Measurements from ENCODE around the gene SEMA3B. TPM values are rescaled to one million over a fixed set of nuclear protein-coding genes. Genes with fewer than 3 reads are reported as not detected.
"Not testable (repeated sequence)": the region's sequence is repeated elsewhere in the genome, so short reads cannot be mapped to it uniquely, and the experiment has no call there.

SEMA3B gene
- total and polyA plus RNA-seq, 2 experiments from 2014 or later, result 2.4 to 3.3 TPM

- TF ChIP-seq NANOG (IDR thresholded peaks at IDR 0.05; ENCODE audit: borderline replicate concordance), result no peak
- TF ChIP-seq JUNB (IDR thresholded peaks at IDR 0.05; ENCODE audit: unreplicated experiment), result no peak
- no peak for TF ChIP-seq STAT1 (IDR thresholded peaks at IDR 0.05; ENCODE audit: unreplicated experiment)
These were observed 2.5 kb downstream of the SEMA3B start (continued) for GRCh38 chr3:50271314-50271936.

GRCh38 chr3:50272538-50272910, 3.6 kb downstream of the SEMA3B start:
- peaks cover 52% of the 10 kb centered on the region for H3K27me3 Mint-ChIP-seq (ENCODE audit: insufficient read depth, low read depth, poor library complexity)
- H3K79me2 ChIP-seq (replicated peaks; ENCODE audit: insufficient read depth); H3K36me3 ChIP-seq (ENCODE audit: insufficient read depth); ATAC-seq; H4K20me1 ChIP-seq (replicated peaks; ENCODE audit: insufficient read depth); DNase-seq (ENCODE audit: low spot score); H3K27ac ChIP-seq (ENCODE audit: low read depth); H3K4me3 ChIP-seq; H2AFZ ChIP-seq; H3K9me3 Mint-ChIP-seq; H3K27ac Mint-ChIP-seq; H3K9me2 ChIP-seq (ENCODE audit: insufficient read depth); H3K36me3 Mint-ChIP-seq (ENCODE audit: low read depth); H3K4me2 ChIP-seq: not testable (repeated sequence)
- Histone ChIP-seq H3K27me3 (ENCODE audit: insufficient read depth) (peaks cover 46% of the 10 kb centered on the region), H3F3A (replicated peaks; ENCODE audit: low read depth) (peaks cover 12% of the 10 kb centered on the region; the same call in 1 of the 2 replicates), H3K4me1 (ENCODE audit: insufficient read depth) (peaks cover 23% of the 10 kb centered on the region)
- H3K4me1 Mint-ChIP-seq, result peaks cover 49% of the 10 kb centered on the region
- peak overlapping the region; percentile 64; the same call in 1 of the 3 replicates for H3K4me3 Mint-ChIP-seq

GRCh38 chr3:50272911-50273688, 4.2 kb downstream of the SEMA3B start:
- DNase-seq (ENCODE audit: low spot score), result peak; percentile 90
- no peaks in the 10 kb centered on the region for H3K79me2 ChIP-seq (replicated peaks; ENCODE audit: insufficient read depth)
- Mint-ChIP-seq H3K27me3 (ENCODE audit: insufficient read depth, low read depth, poor library complexity) (peaks cover 55% of the 10 kb centered on the region), H3K9me3 (no peaks in the 10 kb centered on the region), H3K4me1 (peaks cover 44% of the 10 kb centered on the region), H3K4me3 (peak overlapping the region; percentile 64), H3K36me3 (ENCODE audit: low read depth) (no peaks in the 10 kb centered on the region), H3K27ac (no peak overlapping the region)
- ATAC-seq, result peak; percentile 35
- peaks cover 52% of the 10 kb centered on the region for H3K27me3 ChIP-seq (ENCODE audit: insufficient read depth)
- peaks cover 17% of the 10 kb centered on the region for H3K4me1 ChIP-seq (ENCODE audit: insufficient read depth)
- no peaks in the 10 kb centered on the region for H4K20me1 ChIP-seq (replicated peaks; ENCODE audit: insufficient read depth)
- H3K27ac ChIP-seq (ENCODE audit: low read depth), result no peak overlapping the region
- H3K4me3 ChIP-seq, result peak overlapping the region; percentile 53
- TF ChIP-seq STAT1 (IDR thresholded peaks at IDR 0.05; ENCODE audit: unreplicated experiment) (no peak), CREB1 (CRISPR knock-in tag; IDR thresholded peaks at IDR 0.05; ENCODE audit: low read depth) (peak; percentile 26; the same call in 1 of the 2 replicates), ZNF462 (CRISPR knock-in tag; IDR thresholded peaks at IDR 0.05) (no peak), CTCF (conservative IDR thresholded peaks at IDR 0.05; ENCODE audit: low read depth in 2 of 2) (peak; percentile 89 to 100)
- H3F3A ChIP-seq (replicated peaks; ENCODE audit: low read depth), result peaks cover 12% of the 10 kb centered on the region; the same call in 1 of the 2 replicates
- H3K4me2 ChIP-seq, result peak overlapping the region; percentile 75
- peak overlapping the region; percentile 85; the same call in 1 of the 2 replicates for H2AFZ ChIP-seq
- H3K36me3 ChIP-seq (ENCODE audit: insufficient read depth), result no peaks in the 10 kb centered on the region
- no peaks in the 10 kb centered on the region for H3K9me2 ChIP-seq (ENCODE audit: insufficient read depth)
